IMR-90 (cell line): ENCODE results near the gene MAEA. TPM values are rescaled to one million over a fixed set of nuclear protein-coding genes. Genes with fewer than 3 reads are reported as not detected.
A peak's percentile ranks its signal among the peaks of the same experiment; 100 is the strongest.

Source experiments
- ATAC-seq: fragments of 200-7000 bp; cut with Tn5 transposase; 2 replicates; pipeline ENCODE4 v1.9.1; 2020; ENCODE audit warnings: low read depth, mild to moderate bottlenecking, moderate library complexity
- BruUV-seq: library from RNA; stranded (reverse); fragments of 400-500 nt; replicated peaks from 2 replicates; lab custom pipeline; 2021; lab: Mats Ljungman, UMichigan
- CTCF ChIA-PET: fragments of 300-600 bp; formaldehyde crosslinking; extraction: SDS; loops from one replicate; lab custom pipeline; 2021; ENCODE audit warnings: antibody characterized with exemption; lab: Yijun Ruan, JAX
- POLR2A ChIA-PET: fragments of 300-600 bp; sonication (Branson Sonifier 250); formaldehyde crosslinking; loops from one replicate; lab custom pipeline; 2022; ENCODE audit warnings: antibody characterized with exemption; ENCODE audit not compliant: unreplicated experiment; lab: Charles Lee
- DNase-seq: peaks from one replicate; pipeline ENCODE4 v3.0.0; 2013
- H2AFZ ChIP-seq: replicated peaks from 2 replicates; pipeline ENCODE3; 2013; ENCODE audit warnings: low read length, mild to moderate bottlenecking; ENCODE audit not compliant: poor library complexity
- H2AK5ac ChIP-seq: 2 replicates; pipeline ENCODE4 v1.6.1; 2013; ENCODE audit warnings: low read depth, low read length, inconsistent platforms
- H2AK9ac ChIP-seq: replicated peaks from 2 replicates; pipeline ENCODE3; 2013; ENCODE audit warnings: mild to moderate bottlenecking, low read depth, low read length, moderate library complexity; ENCODE audit not compliant: poor library complexity
- H2BK120ac ChIP-seq: 2 replicates; pipeline ENCODE4 v1.6.1; 2013; ENCODE audit warnings: low read depth, low read length, inconsistent platforms
- H2BK15ac ChIP-seq: 3 replicates; pipeline ENCODE4 v1.6.1; 2013; ENCODE audit warnings: low read depth, low read length, inconsistent platforms
- H2BK20ac ChIP-seq: 2 replicates; pipeline ENCODE4 v1.6.1; 2013; ENCODE audit warnings: low read depth, mild to moderate bottlenecking, inconsistent platforms, low read length, moderate library complexity
- H2BK5ac ChIP-seq: 2 replicates; pipeline ENCODE4 v1.6.1; 2013; ENCODE audit warnings: mild to moderate bottlenecking, low read depth, low read length, inconsistent platforms; ENCODE audit not compliant: poor library complexity, severe bottlenecking
- H3K14ac ChIP-seq: replicated peaks from 2 replicates; pipeline ENCODE4 v1.6.1; 2013; ENCODE audit warnings: low read depth, low read length, inconsistent platforms
- H3K18ac ChIP-seq: 2 replicates; pipeline ENCODE4 v1.6.1; 2013; ENCODE audit warnings: low read depth, low read length, control low read depth
- H3K23ac ChIP-seq: 2 replicates; pipeline ENCODE4 v1.6.1; 2013; ENCODE audit warnings: low read depth, low read length, inconsistent platforms
- H3K27ac ChIP-seq: 2 replicates; pipeline ENCODE4 v1.5.1; 2013; ENCODE audit warnings: mild to moderate bottlenecking, control low read depth, low read length; ENCODE audit not compliant: insufficient read depth
- H3K27me3 ChIP-seq: 2 replicates; pipeline ENCODE4 v1.6.1; 2013; ENCODE audit warnings: low read length; ENCODE audit not compliant: control insufficient read depth, insufficient read depth
- H3K36me3 ChIP-seq: 2 replicates; pipeline ENCODE4 v1.6.1; 2013; ENCODE audit warnings: low read length, mixed read lengths; ENCODE audit not compliant: control insufficient read depth, insufficient read depth
- H3K4ac ChIP-seq: 2 replicates; pipeline ENCODE4 v1.6.1; 2013; ENCODE audit warnings: low read depth, low read length, inconsistent platforms
- H3K4me1 ChIP-seq: 2 replicates; pipeline ENCODE4 v1.6.1; 2013; ENCODE audit warnings: low read length, mixed read lengths; ENCODE audit not compliant: control insufficient read depth, insufficient read depth
- H3K4me2 ChIP-seq: 2 replicates; pipeline ENCODE4 v1.6.1; 2013; ENCODE audit warnings: low read depth, mild to moderate bottlenecking, control low read depth, low read length, moderate library complexity
- H3K4me3 ChIP-seq: 2 replicates; pipeline ENCODE4 v1.5.1; 2013; ENCODE audit warnings: low read depth, mild to moderate bottlenecking, control low read depth, low read length, moderate library complexity; ENCODE audit not compliant: insufficient read depth
- H3K56ac ChIP-seq: 2 replicates; pipeline ENCODE4 v1.6.1; 2013; ENCODE audit warnings: low read length, inconsistent platforms; ENCODE audit not compliant: insufficient read depth; ENCODE audit errors: extremely low read depth
- H3K79me1 ChIP-seq, 2 experiments: 2 replicates each; pipeline ENCODE4 v1.6.1; 2013; ENCODE audit warnings: low read length in 2 of 2, inconsistent platforms in 1 of 2, low read depth in 1 of 2
- H3K9ac ChIP-seq: 2 replicates; pipeline ENCODE4 v1.6.1; 2013; ENCODE audit warnings: low read depth, low read length, control low read depth
- H3K9me1 ChIP-seq: 2 replicates; pipeline ENCODE4 v1.6.1; 2013; ENCODE audit warnings: low read length, inconsistent platforms; ENCODE audit not compliant: insufficient read depth
- H3K9me3 ChIP-seq: 2 replicates; pipeline ENCODE4 v1.6.1; 2013; ENCODE audit warnings: low read length; ENCODE audit not compliant: control insufficient read depth, insufficient read depth
- H4K20me1 ChIP-seq: 2 replicates; pipeline ENCODE4 v1.6.1; 2013; ENCODE audit warnings: low read length, inconsistent platforms; ENCODE audit not compliant: insufficient read depth
- H4K5ac ChIP-seq: 2 replicates; pipeline ENCODE4 v1.6.1; 2013; ENCODE audit warnings: mild to moderate bottlenecking, low read depth, low read length, control low read depth
- H4K8ac ChIP-seq, 2 experiments: 2 replicates each; pipeline ENCODE4 v1.6.1; 2013; ENCODE audit warnings: low read depth in 2 of 2, low read length in 2 of 2, control low read depth in 1 of 2, inconsistent platforms in 1 of 2
- H4K91ac ChIP-seq: 2 replicates; pipeline ENCODE4 v1.6.1; 2013; ENCODE audit warnings: low read depth, low read length, inconsistent platforms; ENCODE audit not compliant: insufficient read depth
- BHLHE40 ChIP-seq: fragments of 150-350 bp; IDR thresholded peaks from 2 replicates; pipeline ENCODE4 v1.6.1; 2016; ENCODE audit warnings: mild to moderate bottlenecking, low read depth, low read length
- CEBPB ChIP-seq: IDR thresholded peaks from 2 replicates; pipeline ENCODE4 v1.6.1; 2012; ENCODE audit warnings: low read depth, low read length, improper control_type of control experiment
- CTCF ChIP-seq: conservative IDR thresholded peaks from 2 replicates; pipeline ENCODE4 v1.5.1; 2012; ENCODE audit warnings: mild to moderate bottlenecking, low read depth, low read length, improper control_type of control experiment
- FOS ChIP-seq: fragments of 150-350 bp; IDR thresholded peaks from 2 replicates; pipeline ENCODE4 v1.6.1; 2016; ENCODE audit warnings: low read depth, low read length
- MAFK ChIP-seq: IDR thresholded peaks from 2 replicates; pipeline ENCODE4 v1.6.1; 2012; ENCODE audit warnings: low read depth, low read length, improper control_type of control experiment
- MAZ ChIP-seq: IDR thresholded peaks from 2 replicates; pipeline ENCODE4 v1.6.1; 2012; ENCODE audit warnings: low read depth, mild to moderate bottlenecking, low read length, improper control_type of control experiment, moderate library complexity, borderline replicate concordance
- MXI1 ChIP-seq: IDR thresholded peaks from 2 replicates; pipeline ENCODE4 v1.6.1; 2012; ENCODE audit warnings: low read depth, mild to moderate bottlenecking, low read length, moderate library complexity, borderline replicate concordance
- NFE2L2 ChIP-seq: fragments of 150-350 bp; IDR thresholded peaks from 2 replicates; pipeline ENCODE4 v1.6.1; 2016; ENCODE audit warnings: low read depth, mild to moderate bottlenecking, low read length
- SMC3 ChIP-seq: fragments of 150-350 bp; IDR thresholded peaks from 2 replicates; pipeline ENCODE4 v1.6.1; 2016; ENCODE audit warnings: low read depth, mild to moderate bottlenecking, antibody characterized with exemption, low read length, moderate library complexity
- USF2 ChIP-seq: fragments of 150-350 bp; IDR thresholded peaks from 2 replicates; pipeline ENCODE4 v1.6.1; 2017; ENCODE audit warnings: mild to moderate bottlenecking, antibody characterized with exemption, low read length, low read depth
- WGBS, 2 experiments: methylation state at CpG; one replicate each; pipeline versions ENCODE4 v1.1.5 to v1.1.7; 2013; ENCODE audit warnings: missing lambda C conversion rate in 2 of 2; ENCODE audit not compliant: insufficient read length in 1 of 2; ENCODE audit errors: extremely low coverage in 2 of 2; 5-methylcytosine and 5-hydroxymethylcytosine counted together
- dilution Hi-C: fragments of 300-500 bp; cut with HindIII; formaldehyde crosslinking; loops from one replicate; pipeline ENCODE4 v1.14.3; 2018; ENCODE audit warnings: low sequenced_read_pairs; ENCODE audit not compliant: unreplicated experiment
- in situ Hi-C: fragments of 300-500 bp; cut with MboI; formaldehyde crosslinking; loops from 3 replicates; pipeline ENCODE4 v1.14.3; 2019; ENCODE audit warnings: low sequenced_read_pairs, inconsistent platforms, mixed read lengths
- intact Hi-C: fragments of 100-400 bp; cut with micrococcal nuclease; formaldehyde crosslinking; loops from 2 replicates; pipeline ENCODE4 v1.10.0; 2022
- polyA plus RNA-seq, 3 experiments: library from polyadenylated mRNA; depleted of rRNA; stranded (reverse); fragments of >200 nt; gene quantifications; 2 replicates each; pipeline ENCODE4 v1.2.3, GENCODE V29; 2012; ENCODE audit warnings: low replicate concordance in 1 of 3
- total RNA-seq: library from RNA; depleted of rRNA; stranded (reverse); fragments of >200 nt; gene quantifications from 2 replicates; pipeline ENCODE4 v1.2.3, GENCODE V29; 2012

The MAEA gene
- total and polyA plus RNA-seq, 2 of the 4 experiments (the other 2 are of a cell fraction), result 61.5 to 108 TPM

GRCh38 chr4:1307951-1308735, 18.5 kb downstream of the MAEA start (continued):
- no peak for TF ChIP-seq NFE2L2

DNA sequence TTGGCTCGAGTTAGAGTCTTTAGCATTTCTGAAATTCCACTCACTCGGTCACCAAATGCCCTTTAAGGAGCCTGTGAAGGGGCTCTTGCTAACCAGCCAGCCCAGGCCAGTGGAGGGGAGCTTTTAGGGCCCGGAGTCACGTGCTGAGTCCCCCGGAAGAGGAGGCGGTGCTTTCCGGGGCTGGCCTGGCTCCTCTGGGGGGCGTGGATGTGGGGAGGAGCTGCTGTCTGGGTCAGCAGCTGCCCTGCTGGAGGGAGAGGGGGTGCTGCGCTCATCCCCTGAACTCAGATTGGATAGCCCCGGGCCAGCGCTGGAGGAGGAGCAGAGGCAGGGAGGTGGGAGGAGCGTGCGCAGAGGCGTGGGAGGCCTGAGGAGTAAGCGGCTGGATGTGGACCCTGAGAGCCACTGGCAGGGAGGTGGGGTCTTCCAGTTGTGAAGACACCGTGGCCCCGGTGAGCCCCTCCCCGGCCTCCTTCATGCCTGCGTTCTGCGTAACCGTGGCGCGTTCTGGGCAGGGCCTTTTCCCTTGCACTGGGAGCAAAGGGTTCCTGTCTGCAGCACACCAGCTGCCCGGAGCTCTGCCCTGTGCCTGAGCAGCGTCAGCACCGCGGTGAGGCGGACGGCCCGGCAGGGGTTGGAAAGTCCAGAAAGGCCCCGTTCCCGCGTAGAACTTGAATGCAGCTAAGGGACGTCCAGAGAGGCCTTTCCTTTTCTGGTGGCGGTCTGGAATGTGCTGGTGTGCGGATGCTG, 19.7 kb downstream of the MAEA start:
- Histone ChIP-seq H3K14ac (peak overlapping the region; percentile 89), H3K79me1 (peaks cover 24 to 85% of the 10 kb centered on the region in 2 experiments), H2BK5ac (peak overlapping the region; percentile 47), H4K91ac (peak overlapping the region; percentile 57), H3K27ac (peak overlapping the region; percentile 71), H3K23ac (peak overlapping the region; percentile 78; the same call in 1 of the 2 replicates), H3K4me3 (peak overlapping the region; percentile 37), H3K4ac (peak overlapping the region; percentile 76), H3K9me3 (no peaks in the 10 kb centered on the region), H2AFZ (peak overlapping the region; percentile 88), H2BK15ac (peak overlapping the region; percentile 1; the same call in 1 of the 3 replicates), H3K9me1 (peaks cover 23% of the 10 kb centered on the region), H3K9ac (peak overlapping the region; percentile 61), H2BK120ac (peak overlapping the region; percentile 21; the same call in 1 of the 2 replicates), H2BK20ac (no peak overlapping the region), H3K4me1 (peaks cover 14% of the 10 kb centered on the region), H4K8ac (peak overlapping the region; percentile 93 to 95), H4K20me1 (peaks cover 51% of the 10 kb centered on the region), H3K56ac (peak overlapping the region; percentile 75), H3K27me3 (no peaks in the 10 kb centered on the region), H2AK5ac (peak overlapping the region; percentile 93; the same call in 1 of the 2 replicates), H3K36me3 (peaks cover 24% of the 10 kb centered on the region), H2AK9ac (peak overlapping the region; percentile 85), H3K18ac (no peak overlapping the region), H4K5ac (0 out of 2 replicates have a peak overlapping the region, but pooled peaks have one; percentile 42), H3K4me2 (peak overlapping the region; percentile 76)
- 0% methylated on average over 17 of the region's 36 CpGs; no CpG with 5 or more reads in 1 of the 2 experiments for WGBS, 2 experiments
- intact Hi-C loops, result loop anchor here (2.0 kb wide), 1 partner anchor 37 kb away; the partner anchor contains the start of gene UVSSA
- TF ChIP-seq FOS (no peak), USF2 (peak; percentile 97), MAZ (peak; percentile 93), MAFK (no peak), CEBPB (no peak), MXI1 (peak; percentile 50; the same call in 1 of the 2 replicates), CTCF (no peak), BHLHE40 (peak; percentile 92), SMC3 (no peak)
- ChIA-PET CTCF (no interaction called here), POLR2A (interaction anchor here (0.5 to 1.4 kb wide), 2 partner anchors 8 to 124 kb away, joined by 3 to 6 read pairs; no protein-coding TSS in a partner anchor)
- ATAC-seq (peak; percentile 100), DNase-seq (peak; percentile 94)
- dilution Hi-C loops, result no loop called here
- BruUV-seq, result no TSS peak
- in situ Hi-C loops, result no loop called here
